NCI-H2029 treated with DMSO at 0.1 percent for 48 hours (cell line): ENCODE results near the gene CILP.
"Not testable (repeated sequence)": the region's sequence is repeated elsewhere in the genome, so short reads cannot be mapped to it uniquely, and the experiment has no call there.

ENCODE experiments used
- DNase-seq: peaks from one replicate; lab custom pipeline; 2025; lab: John Stamatoyannopoulos, UW

The CILP gene

DNA sequence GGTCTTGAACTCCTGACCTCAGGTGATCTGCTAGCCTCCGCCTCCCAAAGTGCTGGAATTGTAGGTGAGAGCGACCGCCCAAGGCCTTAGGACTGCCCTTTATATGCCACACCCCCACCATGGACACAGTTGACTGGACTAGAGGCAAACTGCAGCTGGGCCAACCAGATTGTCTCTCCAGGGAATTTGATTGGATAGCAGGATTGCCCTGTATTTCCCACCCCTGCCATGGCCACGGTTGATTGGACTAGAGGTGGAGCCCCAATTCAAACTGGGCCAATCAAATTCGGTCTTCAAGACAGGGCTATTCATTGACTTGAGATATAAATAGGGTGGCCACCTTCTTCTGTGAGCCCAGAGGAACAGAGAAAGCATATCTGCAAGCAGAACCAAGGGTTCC lies 19.3 kb downstream of the CILP start:
- no peak for DNase-seq

DNA sequence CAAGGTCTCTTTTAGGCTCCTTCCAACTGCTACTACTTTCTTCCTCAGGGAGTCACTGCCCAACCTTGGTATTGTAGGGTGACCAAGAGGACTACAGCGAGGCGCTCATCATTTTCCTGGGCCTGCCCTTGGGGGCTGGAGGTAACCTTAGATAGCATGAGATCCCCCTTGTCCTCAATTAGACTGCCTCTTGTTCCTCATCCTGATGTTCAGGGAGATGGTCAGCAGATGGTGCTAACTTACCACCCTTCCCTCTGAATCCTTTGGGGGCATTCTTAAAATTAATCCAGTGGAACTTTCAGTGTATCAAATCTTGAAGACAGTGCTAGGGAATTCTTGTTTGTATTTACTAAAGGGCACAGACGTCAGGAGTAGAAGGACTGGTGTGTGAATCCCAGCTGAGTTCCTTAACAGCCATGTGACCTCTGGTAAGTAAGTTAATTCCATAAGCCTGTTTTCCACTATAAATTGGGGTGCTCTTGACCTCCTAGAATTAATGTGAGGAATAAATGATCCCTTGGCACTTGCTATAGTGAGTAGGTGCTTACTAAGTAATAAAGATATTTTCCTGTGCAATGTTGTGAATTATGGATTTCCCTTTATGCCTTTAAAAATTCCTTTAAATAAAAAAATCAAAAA lies 22.1 kb downstream of the CILP start:
- DNase-seq: no peak

DNA sequence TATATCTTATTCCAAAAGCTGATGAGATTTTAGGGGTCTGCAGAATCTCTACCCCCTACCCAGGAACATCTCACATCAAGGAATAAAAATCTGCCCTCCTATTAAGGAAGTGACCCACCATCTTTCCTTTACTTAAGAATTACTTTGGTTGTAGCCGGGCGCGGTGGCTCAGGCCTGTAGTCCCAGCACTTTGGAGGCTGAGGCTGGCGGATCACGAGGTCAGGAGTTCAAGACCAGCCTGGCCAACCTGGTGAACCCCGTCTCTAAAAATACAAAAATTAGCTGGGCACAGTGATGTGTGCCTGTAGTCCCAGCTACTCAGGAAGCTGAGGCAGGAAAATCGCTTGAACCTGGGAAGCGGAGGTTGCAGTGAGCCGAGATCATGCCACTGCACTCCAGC lies 22.8 kb downstream of the CILP start:
- not testable (repeated sequence) for DNase-seq

DNA sequence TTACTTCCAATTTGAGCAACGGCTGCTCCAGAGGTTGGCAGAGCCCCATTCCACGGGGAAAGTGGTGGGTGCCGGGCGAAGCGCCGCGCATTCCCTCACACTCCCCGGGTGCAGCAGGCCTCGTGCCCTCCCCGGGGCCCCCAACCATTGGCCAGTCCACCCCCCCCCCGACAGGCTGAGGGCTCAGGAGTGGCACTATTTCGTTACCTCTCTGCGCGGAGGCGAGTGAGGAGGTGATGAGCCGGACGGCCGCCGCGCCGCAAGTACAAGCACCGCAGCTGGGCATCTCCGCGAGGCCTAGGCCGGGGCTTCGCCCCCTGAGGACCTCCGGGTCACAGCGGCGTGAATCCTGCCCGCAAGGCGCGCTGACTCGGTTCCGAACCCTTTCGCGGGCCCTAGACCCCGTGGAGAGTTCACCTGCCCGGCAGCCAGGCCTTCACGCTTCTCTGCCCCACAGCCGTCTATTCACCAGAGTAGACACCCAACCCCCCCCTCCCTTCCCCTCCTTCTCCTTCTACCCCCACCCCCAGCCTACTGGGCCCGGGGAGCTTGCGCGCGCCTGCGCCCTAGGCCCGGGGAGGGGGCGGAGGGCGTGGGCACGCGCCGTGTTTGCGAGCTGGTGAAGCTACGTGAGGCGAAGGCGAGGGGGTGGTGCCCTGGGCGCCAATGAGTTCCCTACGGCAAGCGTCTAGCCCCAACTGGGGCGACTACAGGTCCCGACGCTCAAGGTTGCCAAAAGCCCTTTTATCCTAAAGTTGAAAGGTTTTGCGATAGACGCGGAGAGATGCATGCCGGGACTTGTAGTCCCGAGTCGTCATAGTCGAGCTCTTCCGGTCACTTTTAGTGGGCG lies 26.2 kb downstream of the CILP start, which contains the start of gene CLPX:
Gene CLPX, minus strand, starts transcription at position 475 of the 850 bp plus-strand sequence. Its CDS starts 189 bp downstream, at position 286.
- DNase-seq: peak; percentile 56

DNA sequence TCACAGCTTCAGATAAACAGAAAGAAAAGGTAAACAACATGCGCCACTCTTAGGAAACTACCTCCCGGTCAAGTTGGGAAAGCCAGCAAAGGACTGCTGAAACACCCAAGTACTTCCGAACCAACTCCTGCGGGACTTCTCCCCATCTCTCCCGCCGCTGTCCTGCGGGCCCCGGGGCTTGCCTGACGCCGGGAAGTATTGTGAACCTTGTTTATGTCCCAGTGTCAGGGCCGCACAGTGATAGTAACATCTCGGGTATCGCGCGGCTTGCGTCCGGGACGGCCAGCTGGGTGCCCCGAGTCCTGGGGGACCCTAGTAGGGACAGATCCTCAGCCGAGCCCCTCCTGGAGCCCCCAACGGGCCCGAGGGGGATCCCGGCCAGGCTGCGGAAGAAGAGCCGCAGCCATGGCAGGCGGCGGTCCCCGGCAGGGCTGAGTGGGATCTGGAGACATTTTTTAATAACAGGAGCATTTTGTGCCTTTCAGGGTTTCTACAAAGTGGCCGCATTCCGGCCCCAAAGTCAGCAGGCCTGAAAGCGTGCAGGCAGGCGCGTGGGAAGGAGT lies 26.9 kb downstream of the CILP start:
- DNase-seq: no peak

DNA sequence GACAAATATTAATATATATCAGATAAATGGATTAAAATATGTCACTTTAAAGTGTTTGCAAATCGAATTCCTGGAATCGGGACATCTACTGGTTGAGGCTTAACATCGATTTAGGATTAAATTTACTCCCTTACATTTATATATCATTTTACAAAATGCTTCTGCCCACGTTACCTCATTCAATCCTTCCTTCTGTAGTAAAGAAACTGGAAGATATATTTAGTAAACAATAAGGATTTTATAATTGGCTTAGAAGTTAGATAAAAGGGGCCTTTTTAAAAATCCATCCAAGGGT lies 27.5 kb downstream of the CILP start:
- DNase-seq: no peak

DNA sequence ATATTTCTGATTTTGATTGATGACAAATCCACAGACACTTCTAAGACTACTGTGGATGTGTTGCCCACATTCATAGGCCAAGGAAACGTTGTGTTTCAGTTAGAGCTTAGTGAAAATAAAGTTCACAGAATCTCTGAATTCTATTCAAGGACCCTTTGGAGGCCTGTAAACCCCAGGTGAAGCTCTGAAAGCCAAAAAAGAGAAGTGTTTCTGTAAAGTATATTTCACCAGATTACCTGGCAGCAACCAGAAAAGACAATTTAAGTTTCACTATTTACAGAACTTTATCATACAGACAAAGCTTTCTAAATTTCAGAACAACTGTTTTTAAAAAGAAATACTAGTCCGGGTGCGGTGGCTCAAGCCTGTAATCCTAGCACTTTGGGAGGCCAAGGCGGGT lies 28.7 kb downstream of the CILP start:
- DNase-seq: no peak

DNA sequence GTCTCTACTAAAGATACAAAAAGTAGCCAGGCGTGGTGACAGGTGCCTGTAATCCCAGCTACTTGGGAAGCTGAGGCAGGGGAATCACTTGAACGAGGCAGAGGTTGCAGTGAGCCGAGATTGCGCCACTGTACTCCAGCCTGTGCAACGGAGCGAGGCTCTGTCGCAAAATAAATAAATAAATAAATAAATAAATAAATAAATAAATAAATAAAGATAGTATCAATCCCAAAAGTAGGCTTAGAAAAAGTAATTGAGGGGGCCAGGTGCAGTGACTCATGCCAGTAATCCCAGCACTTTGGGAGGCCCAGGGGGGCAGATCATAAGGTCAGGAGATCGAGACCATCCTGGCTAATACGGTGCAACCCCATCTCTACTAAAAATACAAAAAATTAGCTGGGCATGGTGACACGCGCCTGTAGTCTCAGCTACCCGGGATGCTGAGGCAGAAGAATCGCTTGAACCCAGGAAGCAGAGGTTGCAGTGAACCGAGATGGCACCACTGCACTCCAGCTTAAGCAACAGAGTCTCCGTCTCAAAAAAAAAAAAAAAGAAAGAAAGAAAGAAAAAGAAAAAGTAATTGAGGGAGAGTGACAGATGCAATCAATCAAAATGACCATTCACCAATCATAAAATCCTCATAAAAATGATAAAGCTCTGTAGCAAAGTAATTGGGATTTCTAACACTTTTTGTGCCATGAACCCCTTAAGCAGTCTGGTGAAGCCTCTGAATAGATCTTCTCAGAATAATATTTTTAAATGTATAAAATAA lies 29.5 kb downstream of the CILP start:
- DNase-seq: not testable (repeated sequence)

DNA sequence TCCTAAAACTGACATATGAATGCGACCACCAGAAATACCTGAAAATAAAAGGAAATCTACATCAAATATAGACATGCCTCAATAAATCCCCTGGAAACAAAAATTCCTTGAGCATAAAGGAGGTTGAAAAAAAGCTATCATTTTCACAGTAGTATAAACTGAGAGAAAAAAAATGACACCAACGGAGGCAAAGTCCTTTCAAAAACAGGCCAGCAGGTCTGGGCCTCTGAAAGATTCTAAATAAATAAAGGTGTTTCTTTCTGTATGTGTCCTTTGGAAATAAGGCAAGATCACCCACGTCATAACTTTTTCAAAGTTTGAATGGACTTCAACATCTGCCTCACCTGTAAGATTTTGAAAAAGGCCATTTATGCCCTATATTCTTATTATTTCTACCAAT lies 31.1 kb downstream of the CILP start:
- no peak for DNase-seq

DNA sequence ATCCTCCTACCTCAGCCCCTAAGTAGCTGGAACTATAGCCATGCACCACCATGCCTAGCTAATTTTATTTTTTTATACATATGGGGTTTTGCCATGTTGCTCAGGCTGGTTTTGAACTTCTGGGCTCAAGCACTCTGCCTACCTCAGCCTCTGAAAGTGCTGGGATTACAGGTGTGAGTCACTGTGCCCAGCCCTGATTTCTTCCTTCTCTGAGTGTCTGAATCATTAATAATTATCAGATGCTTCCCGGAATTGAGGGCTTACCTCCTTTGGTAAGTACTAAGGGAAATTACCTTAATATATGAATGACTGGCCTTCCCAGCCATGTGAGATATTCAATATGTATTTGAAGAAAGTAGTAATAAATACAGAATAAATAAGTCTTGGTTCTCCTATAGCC lies 33.4 kb downstream of the CILP start:
- no peak for DNase-seq

DNA sequence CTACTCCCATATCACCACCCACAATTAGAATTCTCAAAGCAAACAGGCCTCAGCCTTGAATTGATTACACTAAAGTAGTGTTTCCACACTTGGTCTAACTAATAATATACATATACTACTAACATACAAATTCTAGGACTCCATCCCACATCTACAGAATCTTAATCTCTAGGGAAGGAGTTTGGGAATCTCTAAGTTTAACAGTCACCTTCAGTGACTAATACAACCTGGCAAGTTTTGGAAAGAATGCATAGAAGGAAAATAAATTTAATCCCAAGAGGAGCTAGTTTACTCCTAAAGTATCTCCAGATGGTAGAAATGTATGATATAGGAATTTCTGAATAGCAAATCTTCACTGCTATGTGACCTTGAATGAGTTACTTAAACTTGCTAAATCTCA lies 35.2 kb downstream of the CILP start:
- no peak for DNase-seq

DNA sequence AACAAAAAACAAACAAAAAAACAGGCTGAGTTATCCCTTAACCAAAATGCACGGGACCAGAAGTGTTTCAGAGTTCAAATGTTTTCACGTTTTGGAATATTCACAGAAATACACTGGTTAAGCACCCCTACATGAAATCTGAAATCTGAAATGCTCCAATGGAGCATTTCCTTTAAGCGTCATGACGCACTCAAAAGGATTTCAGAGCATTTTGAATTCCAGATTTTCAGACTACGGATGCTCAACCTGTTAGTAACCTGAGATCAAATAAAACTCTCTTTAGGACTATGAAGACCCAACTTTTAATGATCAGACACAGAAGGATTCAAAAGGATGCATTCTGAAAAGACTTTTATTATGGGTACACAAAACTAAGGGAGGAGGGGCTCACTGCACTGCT lies 35.8 kb downstream of the CILP start:
- DNase-seq: no peak

DNA sequence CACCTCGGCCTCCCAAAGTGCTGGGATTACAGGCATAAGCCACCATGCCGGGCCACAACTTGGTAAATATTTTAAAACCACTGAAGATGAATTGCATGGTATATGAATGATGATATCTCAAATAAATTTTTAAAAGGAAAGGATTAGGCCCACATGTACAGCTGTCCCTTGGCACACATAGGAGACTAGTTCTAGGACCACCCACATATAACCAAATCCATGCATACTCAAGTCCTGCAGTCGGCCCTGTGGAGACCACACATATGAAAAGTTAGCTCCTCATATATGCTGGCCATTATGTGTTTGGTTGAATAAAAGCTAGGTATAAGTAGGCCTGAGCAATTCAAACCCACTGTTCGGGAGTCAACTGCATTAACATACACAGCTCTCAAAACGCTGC lies 36.8 kb downstream of the CILP start:
- DNase-seq: no peak

DNA sequence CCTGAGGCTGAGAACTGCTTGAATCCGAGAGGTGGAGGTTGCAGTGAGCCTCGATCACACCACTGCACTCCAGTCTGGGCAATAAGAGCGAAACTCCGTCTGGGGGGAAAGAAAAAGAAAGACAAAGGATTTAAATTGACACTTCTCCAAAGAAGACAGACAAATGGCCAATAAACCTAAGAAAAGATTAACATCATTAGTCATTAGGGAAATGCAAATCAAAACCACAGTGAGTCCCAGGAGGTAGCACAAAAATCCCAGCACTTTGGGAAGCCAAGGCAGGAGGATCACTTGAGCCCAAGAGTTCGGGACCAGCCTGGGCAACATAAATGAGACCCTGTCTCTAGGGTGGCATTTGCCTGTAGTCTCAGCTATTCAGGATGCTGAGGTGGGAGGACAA lies 38.7 kb downstream of the CILP start:
- DNase-seq: no peak

DNA sequence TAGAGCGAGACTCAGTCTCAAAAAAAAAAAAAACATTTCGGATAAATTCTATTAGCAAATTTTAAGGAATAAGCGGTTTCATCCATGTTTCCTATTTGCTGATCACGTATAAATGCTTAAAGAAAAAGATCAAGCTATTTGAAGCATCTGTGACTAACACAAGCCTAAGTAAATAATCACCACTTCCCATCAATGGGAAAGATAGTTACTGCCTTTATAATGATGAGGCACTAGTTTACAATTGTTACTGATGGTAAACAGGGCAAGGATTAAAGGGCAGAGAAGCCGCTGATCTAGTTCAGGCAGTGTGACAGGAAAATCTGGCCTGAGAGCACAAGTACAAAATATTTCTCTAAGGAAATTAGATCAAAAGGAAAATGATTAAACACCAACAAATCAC lies 39.8 kb downstream of the CILP start:
- no peak for DNase-seq

DNA sequence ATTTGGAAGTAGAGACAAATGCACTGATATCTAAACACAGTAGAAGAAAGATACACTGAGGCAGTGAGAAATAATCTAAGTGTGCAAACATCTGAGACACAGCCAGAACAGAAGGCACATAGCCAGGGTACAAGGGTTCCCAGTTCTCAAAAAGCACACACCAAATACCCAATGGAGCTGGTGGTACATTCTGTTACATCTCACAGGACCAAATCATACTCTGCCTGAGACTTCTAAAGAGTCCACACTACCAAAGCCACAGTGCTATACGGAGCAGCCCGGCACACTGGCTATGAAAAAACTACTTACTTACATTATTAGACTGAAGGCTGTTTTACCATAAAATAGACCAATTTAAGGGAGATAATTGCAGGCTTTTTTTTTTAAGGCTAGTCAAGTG lies 45.4 kb downstream of the CILP start:
- no peak for DNase-seq

DNA sequence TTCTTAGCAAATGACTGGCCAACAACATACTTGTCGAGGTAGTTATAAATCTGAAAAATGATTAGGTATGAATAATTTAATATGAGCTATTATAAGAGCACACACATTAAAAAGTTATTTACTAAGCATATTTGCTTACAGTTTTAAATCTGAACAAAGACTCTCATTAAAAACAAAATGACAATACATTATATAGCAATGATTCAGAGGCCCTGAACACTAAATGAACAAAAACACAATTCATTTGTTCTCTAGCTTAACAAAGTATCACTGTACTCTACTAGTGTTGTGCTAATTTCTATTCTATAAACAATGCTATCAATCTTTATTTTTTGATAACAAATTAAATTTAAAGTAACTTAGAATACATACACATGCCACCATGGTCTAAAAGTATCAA lies 47.1 kb downstream of the CILP start:
- no peak for DNase-seq

DNA sequence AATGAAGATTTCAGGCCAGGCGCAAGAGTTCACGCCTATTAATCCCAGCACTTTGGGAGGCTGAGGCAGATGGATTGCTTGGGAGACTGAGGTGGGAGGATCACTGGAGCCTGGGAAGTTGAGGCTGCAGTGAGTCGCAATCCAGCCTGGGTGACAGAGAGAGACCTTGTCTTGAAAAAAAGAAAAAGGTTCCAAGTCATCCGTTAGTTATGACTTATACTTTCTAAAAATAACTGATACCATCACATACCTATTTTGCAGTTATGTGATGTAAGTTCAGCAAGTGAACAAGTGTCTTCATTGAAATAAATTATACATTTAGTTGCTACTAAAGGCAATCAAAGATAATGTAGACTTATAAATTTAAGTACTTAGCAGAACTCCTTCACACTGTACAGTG lies 48.2 kb downstream of the CILP start:
- no peak for DNase-seq

DNA sequence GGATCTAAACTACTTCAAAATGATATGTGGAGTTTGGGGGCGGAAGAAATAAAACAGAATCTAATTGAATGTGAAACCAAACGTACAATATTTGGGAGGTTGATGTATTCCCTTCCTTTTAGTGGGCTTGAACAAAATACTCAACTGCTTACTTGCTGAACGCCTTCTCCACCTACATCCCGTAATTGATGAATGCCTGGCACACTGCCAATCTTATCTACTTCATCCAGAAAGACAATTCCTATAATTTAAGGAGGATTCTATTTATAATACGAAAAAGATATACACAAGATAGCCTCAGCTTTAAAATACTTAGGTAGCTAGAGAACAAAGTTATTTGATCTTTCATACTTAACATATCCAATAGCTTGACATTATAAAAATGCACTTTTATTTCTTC lies 54.6 kb downstream of the CILP start:
- DNase-seq: no peak

DNA sequence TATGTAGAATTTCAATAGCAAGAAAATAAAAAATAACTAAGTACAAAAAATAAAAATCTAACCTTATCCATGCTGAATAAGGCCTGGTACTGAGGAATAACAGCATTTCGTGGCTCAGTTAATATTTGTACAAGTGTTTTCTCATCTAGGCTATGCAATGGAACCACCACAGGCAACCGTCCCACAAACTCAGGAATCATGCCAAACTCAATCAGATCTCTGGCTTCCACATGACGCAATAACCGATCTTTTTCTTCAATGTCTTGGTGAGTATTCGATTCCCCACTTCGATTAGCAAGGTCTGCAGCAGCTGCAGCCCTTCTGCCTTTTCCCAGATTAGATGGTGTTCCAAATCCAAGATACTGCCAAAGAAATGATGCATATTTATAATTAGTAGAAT lies 56.6 kb downstream of the CILP start:
- DNase-seq: no peak

DNA sequence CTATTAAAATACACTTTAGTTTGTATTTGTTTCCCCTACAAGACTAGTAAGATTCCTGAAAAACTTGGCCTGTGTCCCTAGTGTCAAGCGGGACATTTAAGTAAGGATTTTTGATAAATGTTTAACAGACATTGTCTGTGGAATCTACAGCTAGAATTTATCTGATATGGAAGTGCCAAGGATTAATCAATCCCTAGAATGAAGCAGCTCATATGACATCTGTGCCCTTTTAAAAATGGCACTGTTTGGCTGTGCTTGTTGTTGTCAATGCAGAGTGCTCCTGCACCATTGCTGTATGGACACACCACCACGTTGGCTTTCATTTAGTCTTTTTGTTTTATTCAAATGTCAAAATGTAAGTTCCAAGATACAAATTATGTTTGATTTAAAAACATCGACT lies 63.4 kb downstream of the CILP start:
- DNase-seq: no peak

DNA sequence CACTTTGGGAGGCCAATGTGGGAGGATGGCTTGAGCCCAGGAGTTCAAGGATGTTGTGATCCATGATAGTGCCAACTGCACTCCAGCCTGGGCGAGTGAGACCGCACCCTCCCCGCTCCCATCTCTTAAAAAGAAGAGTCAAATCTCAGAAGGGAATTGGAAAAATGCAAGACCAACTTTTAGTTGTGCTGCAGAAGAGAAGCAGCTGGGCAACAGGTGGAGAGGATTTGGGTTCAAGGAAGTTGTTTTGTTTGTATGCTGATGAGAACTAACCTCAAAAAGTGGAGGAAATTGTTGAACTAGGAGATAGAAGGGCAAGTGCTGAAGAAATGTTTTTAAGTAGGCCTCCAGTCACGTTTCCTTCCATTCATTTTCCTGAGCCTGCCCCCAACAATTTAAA lies 64.8 kb downstream of the CILP start:
- DNase-seq: no peak
